Breast epithelium (tissue), 3 donors: ENCODE results near the gene SHMT2.

Experiments
- POLR2A ChIP-seq: fragments of 450-650 bp; IDR thresholded peaks from one replicate; pipeline ENCODE4 v1.6.1; 2016; ENCODE audit warnings: antibody characterized with exemption, mild to moderate bottlenecking, moderate library complexity
- POLR2AphosphoS5 ChIP-seq, 3 donors: sonication (generic); formaldehyde crosslinking; IDR thresholded peaks; one replicate each; pipeline ENCODE4 v1.6.1; 2017; ENCODE audit warnings: antibody characterized with exemption in 3 of 3
- TF ChIP-seq, protein P1 (sequence below), 3 donors: fragments of 450-650 bp; IDR thresholded peaks; one replicate each; pipeline ENCODE4 v1.5.1; 2016 to 2017; ENCODE audit warnings: antibody characterized with exemption in 3 of 3, mild to moderate bottlenecking in 3 of 3, moderate library complexity in 3 of 3

DNA sequence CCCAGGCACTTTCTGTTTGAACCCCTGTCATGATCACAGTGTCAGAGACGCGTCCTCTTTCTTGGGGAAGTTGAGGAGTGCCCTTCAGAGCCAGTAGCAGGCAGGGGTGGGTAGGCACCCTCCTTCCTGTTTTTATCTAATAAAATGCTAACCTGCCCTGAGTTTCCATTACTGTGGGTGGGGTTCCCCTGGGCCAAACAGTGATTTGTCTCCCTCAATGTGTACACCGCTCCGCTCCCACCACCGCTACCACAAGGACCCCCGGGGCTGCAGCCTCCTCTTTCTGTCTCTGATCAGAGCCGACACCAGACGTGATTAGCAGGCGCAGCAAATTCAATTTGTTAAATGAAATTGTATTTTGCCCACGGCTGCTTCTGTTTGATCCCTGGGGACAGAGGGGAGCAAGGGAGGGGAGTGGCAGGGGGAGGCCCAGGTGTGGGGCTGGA lies 5.1 kb downstream of the SHMT2 start:
- TF ChIP-seq, protein P1, sequence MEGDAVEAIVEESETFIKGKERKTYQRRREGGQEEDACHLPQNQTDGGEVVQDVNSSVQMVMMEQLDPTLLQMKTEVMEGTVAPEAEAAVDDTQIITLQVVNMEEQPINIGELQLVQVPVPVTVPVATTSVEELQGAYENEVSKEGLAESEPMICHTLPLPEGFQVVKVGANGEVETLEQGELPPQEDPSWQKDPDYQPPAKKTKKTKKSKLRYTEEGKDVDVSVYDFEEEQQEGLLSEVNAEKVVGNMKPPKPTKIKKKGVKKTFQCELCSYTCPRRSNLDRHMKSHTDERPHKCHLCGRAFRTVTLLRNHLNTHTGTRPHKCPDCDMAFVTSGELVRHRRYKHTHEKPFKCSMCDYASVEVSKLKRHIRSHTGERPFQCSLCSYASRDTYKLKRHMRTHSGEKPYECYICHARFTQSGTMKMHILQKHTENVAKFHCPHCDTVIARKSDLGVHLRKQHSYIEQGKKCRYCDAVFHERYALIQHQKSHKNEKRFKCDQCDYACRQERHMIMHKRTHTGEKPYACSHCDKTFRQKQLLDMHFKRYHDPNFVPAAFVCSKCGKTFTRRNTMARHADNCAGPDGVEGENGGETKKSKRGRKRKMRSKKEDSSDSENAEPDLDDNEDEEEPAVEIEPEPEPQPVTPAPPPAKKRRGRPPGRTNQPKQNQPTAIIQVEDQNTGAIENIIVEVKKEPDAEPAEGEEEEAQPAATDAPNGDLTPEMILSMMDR (IDR thresholded peaks at IDR 0.05): no peak
- TF ChIP-seq POLR2AphosphoS5 (IDR thresholded peaks at IDR 0.05) (no peak), POLR2A (no peak)
